Dendritic cell treated with granulocyte-macrophage colony-stimulating factor and Interleukin-4, amounts not matched to agents 40 ng/mL and 50 ng/mL, for 4 days (primary cell): ENCODE results near the gene FASTKD1.
"Not testable (repeated sequence)": the region's sequence is repeated elsewhere in the genome, so short reads cannot be mapped to it uniquely, and the experiment has no call there.

Source experiments
- H3K27ac Mint-ChIP-seq: one replicate; pipeline ENCODE4 v1.8.0; 2022; ENCODE audit warnings: mild to moderate bottlenecking, mixed read lengths
- H3K27me3 Mint-ChIP-seq: one replicate; pipeline ENCODE4 v1.8.0; 2022; ENCODE audit warnings: mild to moderate bottlenecking, mixed read lengths
- H3K36me3 Mint-ChIP-seq: one replicate; pipeline ENCODE4 v1.8.0; 2022; ENCODE audit warnings: low read depth, mixed read lengths
- H3K4me1 Mint-ChIP-seq: one replicate; pipeline ENCODE4 v1.8.0; 2022; ENCODE audit warnings: low read depth, mixed read lengths
- H3K4me3 Mint-ChIP-seq: one replicate; pipeline ENCODE4 v1.8.0; 2022; ENCODE audit warnings: mild to moderate bottlenecking, moderate library complexity, mixed read lengths
- H3K9me3 Mint-ChIP-seq: one replicate; pipeline ENCODE4 v1.8.0; 2022; ENCODE audit warnings: mixed read lengths
- intact Hi-C: fragments of 100-400 bp; cut with micrococcal nuclease; formaldehyde crosslinking; loops from one replicate; pipeline ENCODE4 v1.15.0; 2022

The FASTKD1 gene

GRCh38 chr2:169573160-169573973, at the start of gene FASTKD1:
FASTKD1 (minus strand) TSS chr2:169573865; CDS start chr2:169572029, 1,836 bp downstream.
- Mint-ChIP-seq H3K4me1 (peaks cover 20% of the 10 kb centered on the region), H3K4me3 (peak within 1 kb of the TSS; percentile 92), H3K9me3 (no peaks in the 10 kb centered on the region), H3K36me3 (peaks cover 37% of the 10 kb centered on the region), H3K27me3 (peaks cover 4% of the 10 kb centered on the region), H3K27ac (peak within 1 kb of the TSS; percentile 90)
- intact Hi-C loops = loop anchor here (1.0 to 2.0 kb wide), 2 partner anchors 11 to 95 kb away; partner anchors contain the start of genes BBS5 and PPIG

- H3K36me3 Mint-ChIP-seq = peaks cover 84% of the 10 kb centered on the region
- no peaks in the 10 kb centered on the region for H3K27me3 Mint-ChIP-seq
- no peaks in the 10 kb centered on the region for H3K4me1 Mint-ChIP-seq
- no peak overlapping the region for H3K27ac Mint-ChIP-seq
- intact Hi-C loops = no loop called here
- no peaks in the 10 kb centered on the region for H3K9me3 Mint-ChIP-seq
- H3K4me3 Mint-ChIP-seq = no peak overlapping the region
Measured at GRCh38 chr2:169623235-169623634, 49.6 kb upstream of the FASTKD1 start.

- Mint-ChIP-seq H3K27me3 (no peaks in the 10 kb centered on the region), H3K4me3 (no peak overlapping the region), H3K4me1 (peaks cover 8% of the 10 kb centered on the region), H3K27ac (no peak overlapping the region), H3K9me3 (peaks cover 5% of the 10 kb centered on the region), H3K36me3 (peaks cover 87% of the 10 kb centered on the region)
- intact Hi-C loops = no loop called here
Measured at GRCh38 chr2:169620509-169620908, 46.8 kb upstream of the FASTKD1 start.

GRCh38 chr2:169619946-169620345, 46.3 kb upstream of the FASTKD1 start:
- H3K4me3 Mint-ChIP-seq = no peak overlapping the region
- intact Hi-C loops = loop anchor here (10.0 kb wide), 1 partner anchor 325 kb away; no protein-coding TSS in a partner anchor
- H3K27me3 Mint-ChIP-seq = no peaks in the 10 kb centered on the region
- H3K27ac Mint-ChIP-seq = no peak overlapping the region
- H3K36me3 Mint-ChIP-seq = peaks cover 87% of the 10 kb centered on the region
- H3K9me3 Mint-ChIP-seq = peaks cover 10% of the 10 kb centered on the region
- peaks cover 8% of the 10 kb centered on the region for H3K4me1 Mint-ChIP-seq

- intact Hi-C loops = loop anchor here (10.0 kb wide), 1 partner anchor 329 kb away; no protein-coding TSS in a partner anchor
- H3K4me1 Mint-ChIP-seq, H3K27ac Mint-ChIP-seq, H3K27me3 Mint-ChIP-seq, H3K9me3 Mint-ChIP-seq, H3K4me3 Mint-ChIP-seq: not testable (repeated sequence)
- peaks cover 93% of the 10 kb centered on the region for H3K36me3 Mint-ChIP-seq
Measured at GRCh38 chr2:169615982-169616381, 42.3 kb upstream of the FASTKD1 start.

- Mint-ChIP-seq H3K27ac (no peak overlapping the region), H3K4me3 (no peak overlapping the region), H3K4me1 (peaks cover 8% of the 10 kb centered on the region), H3K27me3 (no peaks in the 10 kb centered on the region), H3K36me3 (peaks cover 97% of the 10 kb centered on the region), H3K9me3 (peaks cover 10% of the 10 kb centered on the region)
- intact Hi-C loops = loop anchor here (10.0 kb wide), 1 partner anchor 331 kb away; no protein-coding TSS in a partner anchor
Measured at GRCh38 chr2:169613876-169614275, 40.2 kb upstream of the FASTKD1 start.

- Mint-ChIP-seq H3K36me3 (peaks cover 96% of the 10 kb centered on the region), H3K4me3 (no peak overlapping the region), H3K9me3 (no peaks in the 10 kb centered on the region), H3K4me1 (no peaks in the 10 kb centered on the region), H3K27me3 (no peaks in the 10 kb centered on the region), H3K27ac (no peak overlapping the region)
- intact Hi-C loops = loop anchor here (10.0 kb wide), 1 partner anchor 54 kb away; no protein-coding TSS in a partner anchor
Measured at GRCh38 chr2:169609264-169609663, 35.6 kb upstream of the FASTKD1 start.

GRCh38 chr2:169599568-169599967, 25.9 kb upstream of the FASTKD1 start:
- Mint-ChIP-seq H3K27me3 (no peaks in the 10 kb centered on the region), H3K4me1 (peaks cover 20% of the 10 kb centered on the region), H3K36me3 (peaks cover 44% of the 10 kb centered on the region), H3K27ac (no peak overlapping the region), H3K9me3 (no peaks in the 10 kb centered on the region), H3K4me3 (no peak overlapping the region)
- intact Hi-C loops = no loop called here

- Mint-ChIP-seq H3K36me3 (peaks cover 42% of the 10 kb centered on the region), H3K4me3 (no peak overlapping the region), H3K9me3 (no peaks in the 10 kb centered on the region), H3K27ac (no peak overlapping the region), H3K27me3 (no peaks in the 10 kb centered on the region), H3K4me1 (peaks cover 20% of the 10 kb centered on the region)
- intact Hi-C loops = no loop called here
Measured at GRCh38 chr2:169598982-169599381, 25.3 kb upstream of the FASTKD1 start.

GRCh38 chr2:169596546-169596945, 22.9 kb upstream of the FASTKD1 start:
- H3K27me3 Mint-ChIP-seq, intact Hi-C loops, H3K27ac Mint-ChIP-seq, H3K9me3 Mint-ChIP-seq, H3K4me3 Mint-ChIP-seq: not testable (repeated sequence)
- peaks cover 18% of the 10 kb centered on the region for H3K4me1 Mint-ChIP-seq
- H3K36me3 Mint-ChIP-seq = peaks cover 35% of the 10 kb centered on the region

- no peak overlapping the region for H3K4me3 Mint-ChIP-seq
- H3K27ac Mint-ChIP-seq = peak overlapping the region; percentile 51
- H3K9me3 Mint-ChIP-seq = no peaks in the 10 kb centered on the region
- intact Hi-C loops = no loop called here
- H3K36me3 Mint-ChIP-seq = peaks cover 29% of the 10 kb centered on the region
- peaks cover 21% of the 10 kb centered on the region for H3K4me1 Mint-ChIP-seq
- H3K27me3 Mint-ChIP-seq = no peaks in the 10 kb centered on the region
Measured at GRCh38 chr2:169590804-169591203, 17.1 kb upstream of the FASTKD1 start.

- H3K36me3 Mint-ChIP-seq = peaks cover 31% of the 10 kb centered on the region
- H3K4me1 Mint-ChIP-seq = peaks cover 25% of the 10 kb centered on the region
- peak overlapping the region; percentile 99 for H3K27ac Mint-ChIP-seq
- H3K9me3 Mint-ChIP-seq = peaks cover 8% of the 10 kb centered on the region
- intact Hi-C loops = loop anchor here (2.0 to 10.0 kb wide), 2 partner anchors 109 to 209 kb away; partner anchors contain the start of genes CFAP210, PHOSPHO2 and SSB
- H3K4me3 Mint-ChIP-seq = peak overlapping the region; percentile 98
- H3K27me3 Mint-ChIP-seq = no peaks in the 10 kb centered on the region
Measured at GRCh38 chr2:169585673-169586072, 12.0 kb upstream of the FASTKD1 start.

- intact Hi-C loops = loop anchor here (1.0 to 10.0 kb wide), 3 partner anchors 11 to 211 kb away; partner anchors contain the start of genes CFAP210, FASTKD1, PHOSPHO2 and SSB
- peaks cover 11% of the 10 kb centered on the region for H3K4me1 Mint-ChIP-seq
Measured at GRCh38 chr2:169584005-169584877, 10.6 kb upstream of the FASTKD1 start, which contains the start of gene PPIG. PPIG (plus strand) TSS chr2:169584351; CDS start chr2:169604042, 19,691 bp downstream.

More at GRCh38 chr2:169584005-169584877, 10.6 kb upstream of the FASTKD1 start, which contains the start of gene PPIG:
- Mint-ChIP-seq H3K36me3 (peaks cover 23% of the 10 kb centered on the region), H3K9me3 (peaks cover 8% of the 10 kb centered on the region), H3K27me3 (peaks cover under 1% of the 10 kb centered on the region), H3K4me3 (peak within 1 kb of the TSS; percentile 98), H3K27ac (peak within 1 kb of the TSS; percentile 99)
